ENCODE measurements around the gene EXOC8. TPM values are rescaled to one million over a fixed set of nuclear protein-coding genes. Genes with fewer than 3 reads are reported as not detected.
A peak's percentile ranks its signal among the peaks of the same experiment; 100 is the strongest.

The EXOC8 gene
- total and polyA plus RNA-seq, 2 experiments from 2014 or later, result 2.3 to 14.4 TPM

GRCh38 chr1:231337043-231337471 is 595 bp downstream of the EXOC8 start:
- DNase-seq (ENCODE audit: low spot score) (peak; percentile 32), ATAC-seq (peak; percentile 8)
- Histone ChIP-seq H3K27ac (ENCODE audit: low read depth) (peak overlapping the region; percentile 75), H3K9me2 (ENCODE audit: insufficient read depth) (no peaks in the 10 kb centered on the region), H3K27me3 (ENCODE audit: insufficient read depth) (no peaks in the 10 kb centered on the region), H3K79me2 (replicated peaks; ENCODE audit: insufficient read depth) (peaks cover 74% of the 10 kb centered on the region), H3F3A (replicated peaks; ENCODE audit: low read depth) (no peaks in the 10 kb centered on the region), H3K4me2 (peak overlapping the region; percentile 86), H3K4me1 (ENCODE audit: insufficient read depth) (peaks cover 35% of the 10 kb centered on the region), H4K20me1 (replicated peaks; ENCODE audit: insufficient read depth) (peaks cover 8% of the 10 kb centered on the region; the same call in 1 of the 2 replicates), H2AFZ (peak overlapping the region; percentile 49; the same call in 1 of the 2 replicates), H3K36me3 (ENCODE audit: insufficient read depth) (no peaks in the 10 kb centered on the region; the same call in 1 of the 2 replicates), H3K4me3 (peak overlapping the region; percentile 90)
- Mint-ChIP-seq H3K27ac (peak overlapping the region; percentile 82), H3K9me3 (peaks cover 2% of the 10 kb centered on the region; the same call in 1 of the 3 replicates), H3K36me3 (ENCODE audit: low read depth) (peaks cover 32% of the 10 kb centered on the region), H3K27me3 (ENCODE audit: insufficient read depth, low read depth, poor library complexity) (peaks cover 16% of the 10 kb centered on the region), H3K4me1 (peaks cover 34% of the 10 kb centered on the region), H3K4me3 (peak overlapping the region; percentile 98)
- TF ChIP-seq ZNF462 (CRISPR knock-in tag; IDR thresholded peaks at IDR 0.05), result no peak
- no peak for TF ChIP-seq CREB1 (CRISPR knock-in tag; IDR thresholded peaks at IDR 0.05; ENCODE audit: low read depth)
- no peak for TF ChIP-seq STAT1 (IDR thresholded peaks at IDR 0.05; ENCODE audit: unreplicated experiment)
- TF ChIP-seq ZNF331 (CRISPR knock-in tag; IDR thresholded peaks at IDR 0.05; ENCODE audit: low read depth), result no peak
- TF ChIP-seq, protein P1, sequence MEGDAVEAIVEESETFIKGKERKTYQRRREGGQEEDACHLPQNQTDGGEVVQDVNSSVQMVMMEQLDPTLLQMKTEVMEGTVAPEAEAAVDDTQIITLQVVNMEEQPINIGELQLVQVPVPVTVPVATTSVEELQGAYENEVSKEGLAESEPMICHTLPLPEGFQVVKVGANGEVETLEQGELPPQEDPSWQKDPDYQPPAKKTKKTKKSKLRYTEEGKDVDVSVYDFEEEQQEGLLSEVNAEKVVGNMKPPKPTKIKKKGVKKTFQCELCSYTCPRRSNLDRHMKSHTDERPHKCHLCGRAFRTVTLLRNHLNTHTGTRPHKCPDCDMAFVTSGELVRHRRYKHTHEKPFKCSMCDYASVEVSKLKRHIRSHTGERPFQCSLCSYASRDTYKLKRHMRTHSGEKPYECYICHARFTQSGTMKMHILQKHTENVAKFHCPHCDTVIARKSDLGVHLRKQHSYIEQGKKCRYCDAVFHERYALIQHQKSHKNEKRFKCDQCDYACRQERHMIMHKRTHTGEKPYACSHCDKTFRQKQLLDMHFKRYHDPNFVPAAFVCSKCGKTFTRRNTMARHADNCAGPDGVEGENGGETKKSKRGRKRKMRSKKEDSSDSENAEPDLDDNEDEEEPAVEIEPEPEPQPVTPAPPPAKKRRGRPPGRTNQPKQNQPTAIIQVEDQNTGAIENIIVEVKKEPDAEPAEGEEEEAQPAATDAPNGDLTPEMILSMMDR (conservative IDR thresholded peaks at IDR 0.05; ENCODE audit: low read depth in 2 of 2), result no peak
- no peak for TF ChIP-seq EZH2phosphoT487 (IDR thresholded peaks at IDR 0.05; ENCODE audit: unreplicated experiment)
